ENCODE results near the gene UAP1L1. TPM values are rescaled to one million over a fixed set of nuclear protein-coding genes. Genes with fewer than 3 reads are reported as not detected.

The UAP1L1 gene
- total and polyA plus RNA-seq, 2 of the 8 experiments (the other 6 are each of a cell fraction or from before 2014, with no cell fraction given) = 2.0 to 5.4 TPM

GRCh38 chr9:137069508-137070091, 7.7 kb upstream of the UAP1L1 start:
- 11% methylated on average over 38 of the region's 52 CpGs; no CpG with 5 or more reads in 1 of the 2 experiments for WGBS, 2 experiments (ENCODE audit: extremely low coverage in 1 of 2, insufficient coverage in 1 of 2, insufficient read length in 1 of 2, insufficient replicate concordance in 2 of 2, low coverage in 1 of 2, low lambda C conversion rate in 2 of 2, missing lambda C conversion rate in 1 of 2)

More at GRCh38 chr9:137069508-137070091, 7.7 kb upstream of the UAP1L1 start:
- H4K91ac ChIP-seq (replicated peaks; ENCODE audit: insufficient read length, low read length) = no peak overlapping the region
- CTCF ChIA-PET (ENCODE audit: partially characterized antibody) = interaction anchor here (0.6 to 13.5 kb wide), 21 partner anchors 8 to 312 kb away, joined by 3 to 291 read pairs (median 6); partner anchors contain the start of genes ABCA2, CYSRT1, ENTPD2 and FUT7
- H2BK20ac ChIP-seq (ENCODE audit: low read length) = no peak overlapping the region
- peaks cover 2% of the 10 kb centered on the region; the same call in 1 of the 2 replicates for H3K79me1 ChIP-seq (ENCODE audit: low read depth, low read length)
- no peak overlapping the region for H2BK12ac ChIP-seq (ENCODE audit: low read depth, low read length)
- TF ChIP-seq BACH1 (IDR thresholded peaks at IDR 0.05; ENCODE audit: low read length) = peak; percentile 19; the same call in 1 of the 2 replicates
- no peak for TF ChIP-seq ZNF274 (IDR thresholded peaks at IDR 0.05; ENCODE audit: borderline replicate concordance, extremely low read depth, low read length)
- TF ChIP-seq CHD1 (IDR thresholded peaks at IDR 0.05; ENCODE audit: low read depth, low read length) = no peak
- H3K27ac ChIP-seq (ENCODE audit: low read depth, low read length) = no peak overlapping the region
- no peak overlapping the region for H2BK5ac ChIP-seq (ENCODE audit: low read depth, low read length)
- no peak overlapping the region for H3K23ac ChIP-seq (ENCODE audit: insufficient read length)
- H4K8ac ChIP-seq (ENCODE audit: extremely low read depth, insufficient read depth, low read length) = peak overlapping the region; percentile 89; the same call in 1 of the 2 replicates
- no peak overlapping the region for H2AFZ ChIP-seq (ENCODE audit: low read length)
- H3K56ac ChIP-seq (replicated peaks; ENCODE audit: insufficient read length, low read depth, low read length) = peak overlapping the region; percentile 12
- H3K9ac ChIP-seq (replicated peaks in 1 of 4; ENCODE audit: extremely low read depth in 1 of 4, low read depth in 3 of 4, low read length in 3 of 4) = no peak overlapping the region; a peak in 1 of 7 replicates
- POLR2A ChIA-PET (ENCODE audit: partially characterized antibody) = interaction anchor here (1.0 to 2.0 kb wide), 8 partner anchors 8 to 171 kb away, joined by 3 to 7 read pairs (median 4); partner anchors contain the start of genes MAN1B1, TUBB4B and UAP1L1
- no peaks in the 10 kb centered on the region for H3K79me2 ChIP-seq (ENCODE audit: control insufficient read depth in 1 of 2, insufficient read depth in 2 of 2, low read length in 2 of 2)
- H3K14ac ChIP-seq (ENCODE audit: insufficient read length) = no peak overlapping the region
- peak overlapping the region; percentile 46 to 64 (median 48) for H3K4me3 ChIP-seq (ENCODE audit: extremely low read depth in 1 of 4, insufficient read depth in 2 of 4, low read depth in 3 of 4, low read length in 4 of 4)
- H3K36me3 ChIP-seq (ENCODE audit: control insufficient read depth in 2 of 4, insufficient read depth in 4 of 4, low read length in 3 of 4) = no peaks in the 10 kb centered on the region
- no peak overlapping the region for H2BK120ac ChIP-seq (replicated peaks; ENCODE audit: low read depth, low read length)
- H3K18ac ChIP-seq (ENCODE audit: extremely low read depth, low read length) = no peak overlapping the region; the same call in 1 of the 2 replicates
- DNase-seq (ENCODE audit: low read depth in 1 of 2, low spot score in 2 of 2) (no peak), FAIRE-seq (no peak)
- no peaks in the 10 kb centered on the region for H3K9me3 ChIP-seq (ENCODE audit: insufficient read depth in 2 of 2, low read depth in 1 of 2, low read length in 1 of 2)
- H4K5ac ChIP-seq (ENCODE audit: insufficient read length, low read depth, low read length) = no peak overlapping the region
- H2AK5ac ChIP-seq (ENCODE audit: low read depth, low read length) = no peak overlapping the region
- H3K4ac ChIP-seq (replicated peaks; ENCODE audit: insufficient read length, low read depth, low read length) = no peak overlapping the region
- H3K4me2 ChIP-seq (ENCODE audit: insufficient read depth in 1 of 2, low read depth in 2 of 2, low read length in 2 of 2) = peak overlapping the region; percentile 73 to 85
- peaks cover 0 to 18% (median 7%) of the 10 kb centered on the region in 4 experiments; a peak in 5 of 7 replicates for H3K27me3 ChIP-seq (replicated peaks in 1 of 4; ENCODE audit: control insufficient read depth in 3 of 4, extremely low read depth in 1 of 4, insufficient read depth in 3 of 4, low read length in 3 of 4)
- peaks cover 23 to 25% of the 10 kb centered on the region in 2 experiments for H4K20me1 ChIP-seq (replicated peaks in 1 of 2; ENCODE audit: control insufficient read depth in 1 of 2, insufficient read depth in 2 of 2, low read length in 2 of 2)
- H3K4me1 ChIP-seq (replicated peaks in 1 of 4; ENCODE audit: control insufficient read depth in 3 of 4, insufficient read depth in 4 of 4, low read length in 3 of 4) = peaks cover 0 to 21% (median 18%) of the 10 kb centered on the region in 4 experiments; a peak in 6 of 7 replicates
- peaks cover 13% of the 10 kb centered on the region for H3K23me2 ChIP-seq (ENCODE audit: low read depth, low read length)
- H2BK15ac ChIP-seq (ENCODE audit: low read length) = no peak overlapping the region
